HG02884 (cell line): ENCODE measurements around the gene SLCO2A1.
"Not testable (repeated sequence)": the region's sequence is repeated elsewhere in the genome, so short reads cannot be mapped to it uniquely, and the experiment has no call there.

Experiments
- ATAC-seq: cut with Tn5 transposase; IDR thresholded peaks from one replicate; pipeline ENCODE4 v1.9.1; 2021; ENCODE audit warnings: mild to moderate bottlenecking, moderate library complexity; ENCODE audit not compliant: unreplicated experiment

Gene SLCO2A1

GRCh38 chr3:134029734-134030378 is at the start of gene SLCO2A1:
SLCO2A1 (minus strand) TSS chr3:134029925; CDS start chr3:134029802, 123 bp downstream.
- ATAC-seq: no peak

GRCh38 chr3:134079111-134079547 is 49.4 kb upstream of the SLCO2A1 start:
- no peak for ATAC-seq

- ATAC-seq: no peak
Observed at GRCh38 chr3:134078169-134078831, 48.6 kb upstream of the SLCO2A1 start.

- no peak for ATAC-seq
Observed at GRCh38 chr3:134077649-134078161, 48.0 kb upstream of the SLCO2A1 start.

- ATAC-seq: no peak
Observed at GRCh38 chr3:134076851-134077250, 47.1 kb upstream of the SLCO2A1 start.

GRCh38 chr3:134075846-134076245 is 46.1 kb upstream of the SLCO2A1 start:
- ATAC-seq: no peak

- ATAC-seq: no peak
Observed at GRCh38 chr3:134075568-134075825, 45.8 kb upstream of the SLCO2A1 start.

- no peak for ATAC-seq
Observed at GRCh38 chr3:134074790-134075567, 45.3 kb upstream of the SLCO2A1 start.

- ATAC-seq: no peak
Observed at GRCh38 chr3:134074001-134074789, 44.5 kb upstream of the SLCO2A1 start.

GRCh38 chr3:134073583-134073945 is 43.8 kb upstream of the SLCO2A1 start:
- no peak for ATAC-seq

GRCh38 chr3:134072881-134073582 is 43.3 kb upstream of the SLCO2A1 start:
- ATAC-seq: no peak

GRCh38 chr3:134070281-134070680 is 40.6 kb upstream of the SLCO2A1 start:
- ATAC-seq: not testable (repeated sequence)

GRCh38 chr3:134068429-134068828 is 38.7 kb upstream of the SLCO2A1 start:
- ATAC-seq: no peak

- no peak for ATAC-seq
Observed at GRCh38 chr3:134067531-134068161, 37.9 kb upstream of the SLCO2A1 start.

GRCh38 chr3:134066651-134067530 is 37.2 kb upstream of the SLCO2A1 start:
- no peak for ATAC-seq

- ATAC-seq: no peak
Observed at GRCh38 chr3:134066158-134066541, 36.4 kb upstream of the SLCO2A1 start.

GRCh38 chr3:134065252-134066157 is 35.8 kb upstream of the SLCO2A1 start:
- ATAC-seq: no peak

- ATAC-seq: no peak
Observed at GRCh38 chr3:134064081-134064480, 34.4 kb upstream of the SLCO2A1 start.
